Naive B cell (primary cell): ENCODE measurements around the gene COQ7. TPM values are rescaled to one million over a fixed set of nuclear protein-coding genes. Genes with fewer than 3 reads are reported as not detected.

Experiments
- ATAC-seq, 2 donors: fragments of 150-1000 bp; cut with Tn5 transposase; 2 replicates each; pipeline ENCODE4 v1.10.0; 2021; ENCODE audit warnings: low read depth in 2 of 2, mild to moderate bottlenecking in 2 of 2, moderate library complexity in 2 of 2
- DNase-seq: peaks from one replicate; pipeline ENCODE4 v3.0.0; 2022
- H3K27ac Mint-ChIP-seq, 6 donors: one replicate each; pipeline ENCODE4 v1.8.0; 2020 to 2022; ENCODE audit warnings: mild to moderate bottlenecking in 6 of 6, mixed read lengths in 6 of 6, moderate library complexity in 5 of 6, inconsistent platforms in 2 of 6
- H3K27me3 Mint-ChIP-seq, 3 donors: one replicate each; pipeline ENCODE4 v1.8.0; 2021 to 2022; ENCODE audit warnings: mixed read lengths in 3 of 3, mild to moderate bottlenecking in 1 of 3
- H3K36me3 Mint-ChIP-seq, 2 donors: one replicate each; pipeline ENCODE4 v1.8.0; 2020 to 2022; ENCODE audit warnings: mixed read lengths in 2 of 2, inconsistent platforms in 1 of 2, mild to moderate bottlenecking in 1 of 2
- H3K4me1 Mint-ChIP-seq, 3 donors: one replicate each; pipeline ENCODE4 v1.8.0; 2020 to 2022; ENCODE audit warnings: mixed read lengths in 3 of 3, inconsistent platforms in 1 of 3, mild to moderate bottlenecking in 1 of 3, moderate library complexity in 1 of 3
- H3K4me3 Mint-ChIP-seq, 8 donors: one replicate each; pipeline ENCODE4 v1.8.0; 2020 to 2022; ENCODE audit warnings: mild to moderate bottlenecking in 8 of 8, mixed read lengths in 8 of 8, moderate library complexity in 8 of 8, inconsistent platforms in 2 of 8
- H3K9me3 Mint-ChIP-seq, 7 donors: one replicate each; pipeline ENCODE4 v1.8.0; 2020 to 2022; ENCODE audit warnings: mixed read lengths in 7 of 7, mild to moderate bottlenecking in 5 of 7, inconsistent platforms in 2 of 7, moderate library complexity in 1 of 7
- polyA plus RNA-seq, 6 donors: library from polyadenylated mRNA; unstranded; fragments of 300-500 nt; fragmentation: Illumina TruSeq; gene quantifications; one replicate each; pipeline ENCODE4 v1.2.3, GENCODE V29; 2021; ENCODE audit warnings: low read depth in 6 of 6

Gene COQ7
- polyA plus RNA-seq, 6 donors from 2014 or later: 21.5 to 50.0 (median 30.6) TPM

- Mint-ChIP-seq H3K9me3 (peaks cover 0 to 4% (median 0%) of the 10 kb centered on the region in 7 donors), H3K27ac (peak overlapping the region in 1 of 6 donors; percentile 9), H3K4me3 (no peak overlapping the region), H3K4me1 (peaks cover 0 to 6% (median 0%) of the 10 kb centered on the region in 3 donors), H3K27me3 (peaks cover 6 to 29% (median 18%) of the 10 kb centered on the region in 3 donors), H3K36me3 (no peaks in the 10 kb centered on the region)
- DNase-seq (no peak), ATAC-seq (no peak)
These were observed 41.2 kb downstream of the COQ7 start for GRCh38 chr16:19108409-19109287.

- Mint-ChIP-seq H3K9me3 (peaks cover 0 to 4% (median 0%) of the 10 kb centered on the region in 7 donors), H3K4me1 (peaks cover 0 to 6% (median 0%) of the 10 kb centered on the region in 3 donors), H3K27ac (no peak overlapping the region), H3K27me3 (peaks cover 6 to 29% (median 19%) of the 10 kb centered on the region in 3 donors), H3K36me3 (no peaks in the 10 kb centered on the region), H3K4me3 (no peak overlapping the region)
- ATAC-seq (no peak), DNase-seq (no peak)
These were observed 41.9 kb downstream of the COQ7 start for GRCh38 chr16:19109288-19109664.

GRCh38 chr16:19110537-19111360 is 43.3 kb downstream of the COQ7 start:
- no peak for ATAC-seq
- Mint-ChIP-seq H3K27me3 (peaks cover 6 to 33% (median 27%) of the 10 kb centered on the region in 3 donors), H3K36me3 (no peaks in the 10 kb centered on the region), H3K27ac (no peak overlapping the region), H3K4me3 (no peak overlapping the region), H3K9me3 (peaks cover 0 to 4% (median 0%) of the 10 kb centered on the region in 7 donors), H3K4me1 (peaks cover 0 to 6% (median 0%) of the 10 kb centered on the region in 3 donors)
- DNase-seq: no peak

DNA sequence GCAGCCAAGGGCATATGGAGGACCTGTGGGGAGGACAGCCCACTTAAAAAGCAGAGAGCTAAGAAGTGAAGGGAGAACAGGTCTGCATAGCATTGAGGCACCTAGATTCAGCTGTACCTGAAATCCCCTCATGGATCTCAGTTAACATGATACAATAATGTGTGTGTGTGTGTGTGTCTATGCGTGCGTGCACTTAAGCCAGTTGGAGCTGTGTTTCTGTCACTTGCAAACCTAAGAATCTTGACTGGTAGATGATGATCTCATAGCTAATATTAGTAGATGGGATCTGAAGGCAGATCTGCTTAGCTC is 44.6 kb downstream of the COQ7 start:
- Mint-ChIP-seq H3K27me3 (peaks cover 6 to 33% (median 32%) of the 10 kb centered on the region in 3 donors), H3K4me3 (peak overlapping the region in 1 of 8 donors; percentile 79), H3K4me1 (peaks cover under 1 to 7% (median 1%) of the 10 kb centered on the region in 3 donors), H3K9me3 (peaks cover 0 to 4% (median 0%) of the 10 kb centered on the region in 7 donors), H3K36me3 (no peaks in the 10 kb centered on the region), H3K27ac (no peak overlapping the region)
- ATAC-seq (no peak), DNase-seq (no peak)

DNA sequence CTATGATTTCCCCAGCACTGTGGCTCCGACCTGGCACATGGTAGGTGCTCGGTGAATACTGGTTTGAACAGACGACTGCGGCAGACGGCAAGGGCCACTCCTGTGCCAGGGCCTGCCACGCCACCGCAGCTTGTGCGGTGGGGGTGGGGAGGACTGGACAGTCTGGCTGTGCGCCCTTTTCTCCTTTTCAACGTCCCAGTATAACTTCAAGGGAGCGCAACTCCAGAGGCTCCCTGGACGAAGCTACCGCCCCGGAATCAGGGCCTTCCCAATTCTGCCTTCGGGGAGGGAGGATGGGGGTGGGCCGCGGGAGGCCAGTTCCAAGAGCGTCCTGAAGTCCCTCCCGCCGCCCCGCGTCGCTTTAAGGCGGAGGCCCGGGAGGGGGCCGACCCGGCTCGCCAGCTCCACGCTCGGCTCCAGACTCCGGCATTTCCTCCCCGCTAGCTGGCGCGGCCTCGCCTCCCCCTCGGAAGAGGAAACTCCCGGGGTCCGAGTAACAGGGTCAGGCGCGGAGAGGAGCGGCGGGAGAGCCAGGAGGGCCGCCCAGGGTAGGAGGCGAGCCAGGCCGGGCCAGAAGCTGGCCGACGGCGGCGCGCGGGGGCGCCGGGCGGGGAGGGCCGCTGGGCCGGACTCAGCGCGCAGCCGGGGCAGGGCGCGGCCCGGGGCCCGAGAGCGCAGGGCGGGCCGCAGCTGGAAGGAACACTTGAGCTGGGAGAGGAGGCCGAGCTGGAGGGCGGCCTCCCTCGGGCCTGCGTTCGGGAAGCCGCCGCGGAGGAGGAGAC is 46.4 kb downstream of the COQ7 start, which contains the start of gene ITPRIPL2:
TSS of gene ITPRIPL2 (plus strand) at position 388 of the 782 bp plus-strand sequence. CDS start 498 bp downstream, outside the sequence.
- no peak for DNase-seq
- Mint-ChIP-seq H3K27ac (peak within 1 kb of the TSS in 2 of 6 donors; percentile 28 to 64), H3K36me3 (no peaks in the 10 kb centered on the region), H3K4me3 (peak within 1 kb of the TSS; percentile 47 to 81 (median 72)), H3K4me1 (peaks cover 9 to 21% (median 13%) of the 10 kb centered on the region in 3 donors), H3K9me3 (peaks cover 0 to 4% (median 0%) of the 10 kb centered on the region in 7 donors), H3K27me3 (peaks cover 6 to 40% (median 33%) of the 10 kb centered on the region in 3 donors)
- peak; percentile 25 to 28 for ATAC-seq

DNA sequence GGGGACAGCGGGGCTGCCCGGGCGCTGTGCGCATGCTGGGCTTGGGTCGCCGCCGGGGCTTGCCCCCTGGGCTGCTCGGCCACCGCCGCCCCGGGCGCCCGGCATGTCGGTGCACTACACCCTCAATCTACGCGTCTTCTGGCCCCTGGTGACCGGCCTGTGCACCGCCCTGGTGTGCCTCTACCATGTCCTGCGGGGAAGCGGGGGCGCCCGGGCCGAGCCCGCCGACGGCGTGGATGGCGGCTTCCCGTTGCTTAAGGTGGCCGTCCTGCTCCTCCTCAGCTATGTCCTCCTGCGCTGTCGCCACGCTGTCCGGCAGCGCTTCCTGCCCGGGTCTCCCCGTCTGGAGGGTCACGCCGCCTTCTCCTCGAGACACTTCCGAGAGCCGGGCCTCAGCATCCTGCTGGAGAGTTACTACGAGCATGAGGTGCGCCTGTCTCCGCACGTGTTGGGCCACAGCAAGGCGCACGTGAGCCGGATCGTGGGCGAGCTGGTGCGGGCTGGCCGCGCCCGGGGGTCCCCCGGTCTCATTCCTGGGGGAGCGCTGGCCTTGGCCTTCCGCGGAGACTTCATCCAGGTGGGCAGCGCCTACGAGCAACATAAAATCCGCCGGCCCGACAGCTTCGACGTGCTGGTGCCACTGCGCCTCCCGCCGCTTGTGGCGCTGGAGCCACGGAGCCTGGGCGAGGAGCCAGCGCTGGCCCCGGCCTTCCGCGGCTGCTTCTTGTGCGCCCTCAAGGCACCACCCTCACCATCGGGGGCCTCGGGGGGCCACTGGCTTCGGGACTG is 47.1 kb downstream of the COQ7 start:
- Mint-ChIP-seq H3K4me1 (peaks cover 14 to 25% (median 17%) of the 10 kb centered on the region in 3 donors), H3K27me3 (peaks cover 6 to 45% (median 33%) of the 10 kb centered on the region in 3 donors), H3K4me3 (peak overlapping the region in 7 of 8 donors; percentile 49 to 74 (median 64)), H3K36me3 (no peaks in the 10 kb centered on the region), H3K27ac (no peak overlapping the region), H3K9me3 (peaks cover 0 to 4% (median 0%) of the 10 kb centered on the region in 7 donors)
- no peak for DNase-seq
- peak; percentile 16 to 23 for ATAC-seq

DNA sequence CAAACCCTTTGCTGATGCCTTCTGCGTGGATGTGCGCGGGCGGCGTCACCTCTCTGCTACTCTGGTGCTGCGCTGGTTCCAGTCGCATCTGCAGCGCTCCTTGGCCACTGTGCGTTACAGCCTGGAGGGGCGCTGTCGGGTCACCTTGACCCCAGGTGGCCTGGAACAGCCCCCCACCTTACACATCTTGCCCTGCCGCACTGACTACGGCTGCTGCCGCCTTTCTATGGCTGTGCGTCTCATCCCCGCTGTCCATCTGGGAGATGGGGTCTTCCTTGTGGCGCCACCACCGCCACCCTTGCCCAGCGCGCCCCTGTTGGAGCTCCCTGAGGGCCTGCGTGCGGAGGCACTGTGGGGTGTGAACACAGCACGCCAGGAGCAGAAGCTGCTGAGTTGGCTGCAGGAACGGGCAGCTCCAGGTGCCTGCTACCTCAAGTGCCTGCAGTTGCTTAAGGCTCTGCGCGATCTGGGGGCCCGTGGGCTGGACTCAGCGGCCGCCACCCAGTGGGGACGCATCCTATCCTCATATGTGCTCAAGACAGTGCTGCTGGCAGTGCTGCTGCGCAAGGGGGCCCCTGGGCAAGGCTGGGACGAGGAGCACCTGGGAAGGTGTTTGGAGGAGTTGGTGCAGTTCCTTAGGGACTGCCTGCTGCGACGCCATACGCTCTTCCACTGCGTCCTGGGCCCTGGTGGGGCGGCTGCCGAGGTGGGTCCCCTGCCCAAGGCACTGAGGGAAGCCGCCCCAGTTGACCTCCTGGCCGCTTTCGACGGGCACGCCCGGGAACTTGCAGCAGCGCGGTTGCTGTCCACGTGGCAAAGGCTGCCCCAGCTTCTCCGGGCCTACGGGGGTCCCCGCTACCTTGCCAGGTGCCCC is 48.0 kb downstream of the COQ7 start:
- H3K4me3 Mint-ChIP-seq: peak overlapping the region in 3 of 8 donors; percentile 45 to 84 (median 51)
- H3K4me1 Mint-ChIP-seq: peaks cover 14 to 25% (median 17%) of the 10 kb centered on the region in 3 donors
- no peak for ATAC-seq
- H3K9me3 Mint-ChIP-seq: peaks cover 0 to 4% (median 0%) of the 10 kb centered on the region in 7 donors
- DNase-seq: no peak
- H3K27me3 Mint-ChIP-seq: peaks cover 6 to 45% (median 33%) of the 10 kb centered on the region in 3 donors
- H3K36me3 Mint-ChIP-seq: no peaks in the 10 kb centered on the region
- H3K27ac Mint-ChIP-seq: no peak overlapping the region

DNA sequence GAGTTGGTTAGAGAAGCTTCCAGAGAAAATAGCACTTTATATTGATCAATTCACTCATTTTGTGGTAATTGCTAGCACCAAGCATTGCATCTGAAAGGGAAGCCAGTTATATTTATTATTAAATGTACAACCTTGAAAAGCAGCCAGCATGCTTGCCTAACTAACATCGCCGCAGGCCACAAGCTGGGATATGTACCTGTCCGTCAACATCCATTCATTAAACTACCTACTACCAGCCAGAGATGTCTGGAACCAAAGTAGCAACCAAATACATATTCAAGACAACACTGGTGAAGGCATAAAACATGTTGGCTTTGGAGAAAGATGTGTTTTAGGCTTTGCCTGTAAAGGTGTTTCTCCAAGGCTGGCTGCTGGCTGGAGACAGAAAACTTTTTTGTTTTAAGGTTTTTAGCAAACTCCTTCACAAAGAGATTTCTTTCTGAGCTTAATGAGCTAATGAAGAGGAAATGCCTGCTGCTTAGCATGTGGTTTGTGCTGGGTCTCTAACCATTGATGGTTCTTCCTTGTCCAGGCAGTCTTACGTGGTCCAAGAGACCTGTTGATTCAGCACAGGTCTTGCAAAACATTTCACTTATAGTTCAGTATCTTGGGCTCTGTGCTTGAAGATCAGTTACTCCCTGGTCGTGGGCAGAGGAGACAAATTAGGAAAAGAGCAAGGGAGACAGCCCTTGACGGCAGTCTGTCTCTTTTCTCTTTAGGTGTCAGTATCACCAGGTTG is 49.5 kb downstream of the COQ7 start:
- no peak for DNase-seq
- Mint-ChIP-seq H3K4me1 (peaks cover 14 to 25% (median 17%) of the 10 kb centered on the region in 3 donors), H3K9me3 (peaks cover 0 to 3% (median 0%) of the 10 kb centered on the region in 7 donors), H3K36me3 (no peaks in the 10 kb centered on the region), H3K4me3 (peak overlapping the region in 1 of 8 donors; percentile 22), H3K27me3 (peaks cover 6 to 34% (median 30%) of the 10 kb centered on the region in 3 donors), H3K27ac (peak overlapping the region in 2 of 6 donors; percentile 44 to 63)
- ATAC-seq: no peak

DNA sequence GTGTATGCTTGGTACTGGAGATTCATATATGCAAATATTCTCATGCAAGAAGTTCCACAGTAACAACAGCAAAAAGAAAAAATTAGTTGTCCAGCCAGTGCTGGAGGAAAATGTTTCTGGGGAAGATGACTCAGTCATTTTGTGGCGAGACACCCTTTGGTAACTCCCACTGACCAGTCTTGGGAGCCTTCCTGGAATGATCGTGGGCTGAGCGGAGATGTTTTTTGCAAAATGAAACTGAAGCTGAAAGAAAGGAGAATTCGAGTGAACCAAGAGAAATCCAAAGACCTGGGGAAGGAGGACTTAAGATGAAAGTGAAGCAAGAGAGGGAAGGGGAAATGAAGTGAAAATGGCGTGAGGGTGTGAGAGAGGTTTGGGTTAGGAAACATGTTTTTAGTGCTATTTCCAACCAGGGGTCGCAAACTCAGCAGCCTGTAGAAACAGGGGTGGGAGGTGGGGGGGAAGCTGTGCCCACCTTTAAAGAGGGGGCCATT is 51.6 kb downstream of the COQ7 start:
- peaks cover 14 to 19% (median 17%) of the 10 kb centered on the region in 3 donors for H3K4me1 Mint-ChIP-seq
- H3K9me3 Mint-ChIP-seq: no peaks in the 10 kb centered on the region
- DNase-seq: no peak
- no peak for ATAC-seq
- peak overlapping the region; percentile 56 to 88 (median 80) for H3K4me3 Mint-ChIP-seq
- peaks cover 0 to 27% (median 14%) of the 10 kb centered on the region in 3 donors for H3K27me3 Mint-ChIP-seq
- H3K27ac Mint-ChIP-seq: peak overlapping the region in 5 of 6 donors; percentile 16 to 74 (median 62)
- no peaks in the 10 kb centered on the region for H3K36me3 Mint-ChIP-seq

DNA sequence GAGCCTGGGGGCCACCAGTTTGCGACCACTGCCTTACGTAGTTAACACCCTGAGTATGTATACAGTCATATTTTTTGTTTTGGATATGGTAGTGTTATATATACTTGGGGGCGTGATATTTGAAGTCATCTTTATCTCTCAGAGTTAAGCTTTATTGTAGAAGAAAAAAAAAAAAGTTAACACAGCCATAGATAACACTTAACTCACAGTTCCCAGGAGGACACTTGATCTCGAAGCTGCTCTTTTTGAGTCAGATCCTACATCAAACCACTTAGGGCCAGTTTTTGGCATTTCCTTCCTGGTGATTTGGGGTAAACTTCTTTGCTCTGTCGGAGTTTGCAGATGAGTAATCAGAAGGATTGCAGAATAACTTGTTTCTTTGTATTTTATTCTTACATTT is 52.1 kb downstream of the COQ7 start:
- H3K27me3 Mint-ChIP-seq: peaks cover 0 to 27% (median 12%) of the 10 kb centered on the region in 3 donors
- ATAC-seq (no peak), DNase-seq (no peak)
- peak overlapping the region in 2 of 6 donors; percentile 37 to 74 for H3K27ac Mint-ChIP-seq
- H3K4me1 Mint-ChIP-seq: peaks cover 14 to 19% (median 17%) of the 10 kb centered on the region in 3 donors
- H3K9me3 Mint-ChIP-seq: no peaks in the 10 kb centered on the region
- H3K4me3 Mint-ChIP-seq: peak overlapping the region in 3 of 8 donors; percentile 16 to 83 (median 75)
- no peaks in the 10 kb centered on the region for H3K36me3 Mint-ChIP-seq
